Stimulated activated CD8-positive, alpha-beta memory T cell treated with anti-CD3 and anti-CD28 coated beads, Interleukin-12 subunit alpha, Interleukin-12 subunit beta, amount 100 ng/mL, for 24 hours (primary cell): ENCODE data around the gene IMMP2L.
A peak's percentile ranks its signal among the peaks of the same experiment; 100 is the strongest.
"Not testable (repeated sequence)": the region's sequence is repeated elsewhere in the genome, so short reads cannot be mapped to it uniquely, and the experiment has no call there.

Source experiments
- DNase-seq: peaks from one replicate; pipeline ENCODE4 v3.0.0-alpha.2; 2020; ENCODE audit errors: extremely low read depth

Gene IMMP2L

DNA sequence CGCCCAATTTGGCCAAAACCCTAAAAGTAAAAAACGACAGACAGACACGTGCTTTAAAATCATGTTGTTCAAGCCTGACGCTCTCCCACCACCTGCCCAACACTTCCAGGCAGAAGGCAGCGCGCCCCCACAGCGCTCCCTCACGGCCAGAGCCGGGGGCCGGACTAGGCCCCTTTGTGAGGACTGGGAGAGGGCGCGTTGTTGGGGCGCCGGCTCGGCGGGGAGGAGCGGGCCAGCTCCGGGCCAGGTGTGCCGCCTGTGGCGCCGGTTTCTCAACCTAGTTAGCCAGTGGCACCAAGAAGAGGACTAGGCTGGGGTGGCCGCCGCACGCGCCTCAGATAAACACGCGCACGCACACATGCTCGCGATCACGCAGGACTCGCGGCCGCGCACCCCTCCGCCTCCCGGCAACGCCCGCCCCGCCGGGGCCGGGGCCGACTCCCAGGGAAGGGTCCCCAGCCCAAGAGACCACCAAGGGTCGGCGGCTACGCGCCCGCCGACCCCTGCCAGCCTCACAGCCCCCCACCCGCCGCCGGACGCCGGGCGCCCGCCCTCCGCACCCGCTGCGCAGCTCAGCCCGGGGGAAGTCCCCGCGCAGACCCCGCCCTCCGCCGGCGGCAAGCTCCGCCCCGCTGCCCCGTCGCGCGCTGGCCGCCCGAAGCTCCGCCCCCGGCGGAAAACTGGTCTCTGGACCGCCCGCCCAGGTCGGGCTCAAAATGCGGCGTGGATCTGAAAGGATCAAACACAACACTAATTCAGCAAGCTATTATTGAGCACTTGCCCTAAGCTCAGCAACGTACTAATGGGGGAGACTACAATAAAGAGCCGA is at the start of gene IMMP2L:
Gene IMMP2L (minus strand): TSS at position 589 of the 829 bp plus-strand sequence.
- peak; percentile 78 for DNase-seq

DNA sequence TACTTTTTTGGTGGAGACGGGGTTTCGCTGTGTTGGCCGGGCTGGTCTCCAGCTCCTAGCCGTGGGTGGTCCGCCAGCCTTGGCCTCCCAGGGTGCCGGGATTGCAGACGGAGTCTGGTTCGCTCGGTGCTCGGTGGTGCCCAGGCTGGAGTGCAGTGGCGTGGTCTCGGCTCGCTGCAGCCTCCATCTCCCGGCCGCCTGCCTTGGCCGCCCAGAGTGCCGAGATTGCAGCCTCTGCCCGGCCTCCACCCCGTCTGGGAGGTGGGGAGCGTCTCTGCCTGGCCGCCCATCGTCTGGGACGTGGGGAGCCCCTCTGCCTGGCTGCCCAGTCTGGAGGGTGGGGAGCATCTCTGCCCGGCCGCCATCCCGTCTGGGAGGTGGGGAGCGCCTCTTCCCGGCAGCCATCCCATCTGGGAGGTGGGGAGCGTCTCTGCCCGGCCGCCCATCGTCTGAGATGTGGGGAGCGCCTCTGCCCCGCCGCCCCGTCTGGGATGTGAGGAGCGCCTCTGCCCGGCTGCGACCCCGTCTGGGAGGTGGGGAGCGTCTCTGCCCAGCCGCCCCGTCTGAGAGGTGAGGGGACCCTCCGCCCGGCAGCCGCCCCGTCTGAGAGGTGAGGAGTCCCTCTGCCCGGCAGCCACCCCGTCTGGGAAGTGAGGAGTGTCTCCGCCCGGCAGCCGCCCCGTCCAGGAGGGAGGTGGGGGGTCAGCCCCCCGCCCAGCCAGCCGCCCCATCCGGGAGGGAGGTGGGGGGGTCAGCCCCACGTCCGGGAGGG is 47.4 kb upstream of the IMMP2L start:
- DNase-seq, result not testable (repeated sequence)

DNA sequence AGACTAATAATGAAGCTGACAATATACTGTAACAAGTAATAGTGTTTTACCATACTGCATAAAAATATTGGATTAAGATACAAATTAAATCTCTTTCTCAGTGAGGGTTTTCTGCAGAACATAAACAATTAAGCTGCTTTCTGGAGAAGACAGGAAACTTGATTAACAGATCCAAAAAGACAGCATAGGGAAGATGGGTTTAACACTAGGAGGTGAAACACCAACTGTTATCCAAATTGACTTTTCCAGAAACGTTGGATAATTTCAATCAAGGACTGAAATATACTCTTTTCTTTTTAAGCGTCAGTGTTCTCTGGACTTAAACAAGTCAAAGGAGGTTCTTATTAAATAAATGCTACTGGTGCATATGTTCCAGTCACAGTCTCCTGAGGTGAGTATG is 45.3 kb upstream of the IMMP2L start:
- no peak for DNase-seq

DNA sequence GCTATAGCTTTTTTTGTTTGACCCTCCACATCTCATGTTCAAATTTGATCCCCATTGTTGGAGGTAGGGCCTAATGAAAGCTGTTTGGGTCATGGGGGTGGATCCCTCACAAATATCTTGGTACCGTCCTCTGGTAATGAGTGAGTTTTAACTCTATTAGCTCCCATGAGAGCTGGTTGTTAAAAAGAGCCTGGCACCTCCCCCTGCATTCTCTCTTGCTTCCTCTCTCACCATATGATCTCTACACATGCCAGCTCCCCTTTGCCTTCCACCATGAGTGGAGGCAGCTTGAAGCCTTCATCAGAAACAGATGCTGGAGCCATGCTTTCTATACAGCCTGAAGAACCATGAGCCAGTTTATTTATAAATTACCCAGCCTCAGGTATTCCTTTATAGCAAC is 43.0 kb upstream of the IMMP2L start:
- DNase-seq, result no peak

DNA sequence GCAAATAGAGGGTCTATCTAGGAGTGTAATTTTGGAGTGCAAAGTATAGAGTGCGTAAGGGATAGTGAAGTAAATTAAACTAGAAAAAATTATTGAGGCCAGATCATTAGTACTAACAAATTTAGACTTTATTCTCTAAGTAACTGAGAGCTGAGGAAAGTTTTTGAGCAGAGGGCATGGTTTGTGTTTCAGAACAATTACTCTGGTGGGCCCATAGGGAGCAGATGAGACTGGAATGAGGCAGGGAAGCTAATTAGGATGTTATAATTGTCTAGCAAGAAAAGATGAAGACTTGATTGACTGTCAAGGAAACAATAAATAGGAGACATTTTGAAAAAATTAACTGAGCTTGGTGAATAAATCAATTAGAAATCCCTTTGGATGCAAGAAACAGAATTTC is 37.8 kb upstream of the IMMP2L start:
- no peak for DNase-seq

DNA sequence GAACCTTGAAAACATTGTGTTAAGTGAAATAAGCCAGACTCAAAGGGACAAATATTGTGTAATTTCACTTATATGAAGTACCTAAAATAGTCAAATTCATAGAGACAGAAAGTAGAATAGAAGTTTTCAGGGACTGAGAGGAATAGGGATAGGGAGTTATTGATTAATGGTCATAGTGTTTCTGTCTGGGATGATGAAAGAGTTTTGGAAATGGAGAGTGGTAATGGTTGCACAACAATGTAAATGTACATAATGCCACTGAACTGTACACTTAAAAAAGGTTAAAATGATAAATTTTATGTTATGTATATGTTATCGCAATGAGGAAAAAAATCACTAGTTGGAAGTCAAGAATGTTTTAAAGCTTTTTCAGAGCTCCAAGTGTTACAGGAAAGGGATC is 33.5 kb upstream of the IMMP2L start:
- DNase-seq, result no peak

DNA sequence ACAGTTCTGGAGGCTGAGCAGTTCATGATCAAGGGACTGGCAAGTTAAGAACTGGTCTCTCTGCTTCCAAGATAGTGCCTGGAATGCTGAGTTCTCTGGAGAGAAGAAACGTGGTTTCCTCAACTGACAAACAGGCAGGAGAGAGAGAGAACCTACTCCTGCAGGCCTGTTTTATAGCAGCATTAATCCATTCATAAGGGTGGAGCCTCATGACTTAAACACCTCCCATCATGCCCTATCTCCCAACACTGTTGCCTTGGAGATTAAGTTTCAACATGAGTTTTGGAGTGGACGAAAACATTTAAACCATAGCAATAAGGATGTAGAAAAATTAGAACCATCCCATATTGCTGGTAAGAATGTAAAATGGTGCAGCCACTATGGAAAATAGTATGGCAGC is 32.3 kb upstream of the IMMP2L start:
- DNase-seq, result no peak

DNA sequence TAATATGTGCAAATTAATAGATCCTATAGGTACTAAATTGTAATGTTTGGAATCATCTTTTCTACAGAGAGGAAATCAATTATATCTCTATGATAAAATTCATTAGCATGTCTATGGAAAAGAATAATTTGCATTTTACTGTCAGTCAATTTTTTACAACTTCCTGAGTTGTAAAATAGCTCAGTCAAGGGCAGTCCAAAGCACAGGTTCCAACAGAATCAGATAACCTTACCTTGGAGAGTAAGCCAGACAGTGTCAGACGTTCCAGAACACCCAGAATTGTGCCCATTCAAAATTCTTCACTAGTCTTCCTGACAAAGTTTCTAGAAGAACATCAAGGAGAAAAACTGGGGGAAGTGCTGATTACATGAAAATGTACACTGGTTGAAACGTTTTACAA is 31.1 kb upstream of the IMMP2L start:
- DNase-seq, result no peak

DNA sequence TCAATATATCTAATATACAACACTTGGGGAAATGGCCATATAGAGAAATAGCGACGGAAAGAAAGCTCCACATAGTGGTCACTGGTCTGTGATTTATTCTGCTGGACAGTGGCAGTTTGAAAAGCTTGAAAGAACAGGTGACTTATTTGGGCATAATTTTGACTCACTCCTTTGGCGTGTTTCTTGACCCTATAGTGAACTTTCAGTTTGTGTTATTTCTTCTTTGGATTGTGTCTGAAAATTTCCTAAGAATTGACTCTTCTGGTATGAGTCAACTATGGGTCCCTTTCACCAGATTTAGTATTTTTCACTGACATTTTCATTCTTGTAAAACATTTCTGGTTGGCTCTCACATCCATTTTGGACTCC is 25.8 kb upstream of the IMMP2L start:
- no peak for DNase-seq

DNA sequence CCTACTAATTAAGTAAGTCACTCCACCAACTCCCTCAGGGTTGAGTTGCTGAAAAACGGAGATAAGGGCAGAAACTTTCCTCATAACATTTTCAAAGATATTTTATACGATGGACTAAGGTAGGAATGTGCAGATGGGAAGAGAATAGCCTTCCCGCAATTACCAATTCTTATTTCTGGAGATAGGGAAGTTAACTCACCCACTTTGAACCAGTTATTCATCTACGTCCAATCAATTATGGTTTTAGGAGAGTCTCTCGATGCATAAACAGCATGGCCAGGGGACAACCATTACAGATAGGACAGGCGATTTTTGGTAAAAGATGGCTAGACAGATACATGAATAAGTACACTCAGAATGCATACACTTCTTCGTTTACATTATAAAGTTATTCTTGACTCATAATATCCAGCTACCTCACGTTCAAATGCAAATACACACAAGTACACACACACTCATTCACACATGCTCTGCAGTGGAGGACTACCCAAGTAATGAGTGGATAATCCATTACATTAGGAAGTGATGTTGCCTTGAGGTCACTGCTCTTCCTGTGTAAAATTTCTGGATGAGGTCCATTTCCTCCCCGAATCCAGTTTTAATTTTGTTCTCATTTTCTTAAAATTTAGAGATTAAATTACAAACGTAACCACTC is 25.2 kb upstream of the IMMP2L start:
- no peak for DNase-seq

DNA sequence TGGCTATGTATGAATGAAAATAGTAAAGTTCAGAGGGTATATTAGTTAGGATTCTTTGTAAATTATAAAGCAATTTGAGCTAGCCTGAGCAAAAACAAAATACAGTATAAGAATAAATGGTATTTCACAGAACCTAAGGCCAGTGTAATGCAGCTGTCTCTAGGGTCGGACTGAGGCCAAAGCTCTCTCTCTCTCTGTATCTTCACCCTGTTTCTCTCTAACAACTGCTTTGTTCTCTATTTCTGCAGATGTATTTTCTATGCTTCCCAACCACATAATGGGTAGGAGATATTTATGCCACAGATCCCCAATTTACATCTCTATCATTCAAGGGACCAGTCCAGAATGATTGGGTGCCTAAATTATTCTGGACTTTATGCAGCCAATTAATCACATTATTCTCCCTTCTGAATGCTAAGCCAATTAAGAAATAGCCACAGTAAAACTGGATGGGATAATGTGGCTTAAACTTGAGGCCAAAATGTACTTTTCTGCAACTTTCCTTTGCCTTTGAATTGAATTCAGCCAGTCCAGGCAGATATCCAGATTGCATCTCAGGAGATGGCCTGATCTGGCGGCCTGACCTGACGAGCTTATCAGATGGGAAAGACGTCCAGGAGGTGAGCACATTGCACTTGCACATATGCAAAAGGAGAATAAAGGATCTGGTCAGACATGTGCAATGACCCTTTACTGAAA is 24.6 kb upstream of the IMMP2L start:
- no peak for DNase-seq

DNA sequence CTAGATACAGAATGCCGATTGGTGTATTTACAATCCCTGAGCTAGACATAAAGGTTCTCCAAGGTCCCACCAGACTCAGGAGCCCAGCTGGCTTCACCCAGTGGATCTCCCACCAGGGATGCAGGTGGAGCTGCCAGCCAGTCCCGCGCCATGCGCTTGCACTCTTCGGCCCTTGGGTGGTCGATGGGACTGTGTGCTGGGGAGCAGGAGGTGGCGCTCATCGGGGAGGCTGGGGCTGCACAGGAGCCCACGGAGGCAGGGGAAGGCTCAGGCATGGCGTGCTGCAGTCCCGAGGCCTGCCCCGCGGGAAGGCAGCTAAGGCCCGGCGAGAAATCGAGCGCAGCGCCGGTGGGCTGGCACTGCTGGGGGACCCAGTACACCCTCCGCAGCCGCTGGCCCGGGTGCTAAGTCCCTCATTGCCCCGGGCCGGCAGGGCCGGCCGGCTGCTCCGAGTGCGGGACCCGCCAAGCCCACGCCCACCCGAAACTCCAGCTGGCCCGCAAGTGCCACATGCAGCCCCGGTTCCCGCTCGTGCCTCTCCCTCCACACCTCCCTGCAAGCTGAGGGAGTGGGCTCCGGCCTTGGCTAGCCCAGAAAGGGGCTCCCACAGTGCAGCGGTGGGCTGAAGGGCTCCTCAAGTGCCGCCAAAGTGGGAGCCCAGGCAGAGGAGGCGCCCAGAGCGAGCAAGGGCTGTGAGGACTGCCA is 19.6 kb upstream of the IMMP2L start:
- not testable (repeated sequence) for DNase-seq

DNA sequence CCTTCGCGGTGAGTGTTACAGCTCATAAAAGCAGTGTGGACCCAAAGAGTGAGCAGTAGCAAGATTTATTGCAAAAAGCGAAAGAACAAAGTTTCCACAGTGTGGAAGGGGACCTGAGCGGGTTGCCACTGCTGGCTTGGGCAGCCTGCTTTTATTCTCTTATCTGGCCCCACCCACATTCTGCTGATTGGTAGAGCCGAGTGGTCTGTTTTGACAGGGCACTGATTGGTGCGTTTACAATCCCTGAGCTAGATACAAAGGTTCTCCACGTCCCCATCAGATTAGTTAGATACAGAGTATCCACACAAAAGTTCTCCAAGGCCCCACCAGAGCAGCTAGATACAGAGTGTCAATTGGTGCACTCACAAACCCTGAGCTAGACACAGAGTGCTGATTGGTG is 18.9 kb upstream of the IMMP2L start:
- DNase-seq, result not testable (repeated sequence)

DNA sequence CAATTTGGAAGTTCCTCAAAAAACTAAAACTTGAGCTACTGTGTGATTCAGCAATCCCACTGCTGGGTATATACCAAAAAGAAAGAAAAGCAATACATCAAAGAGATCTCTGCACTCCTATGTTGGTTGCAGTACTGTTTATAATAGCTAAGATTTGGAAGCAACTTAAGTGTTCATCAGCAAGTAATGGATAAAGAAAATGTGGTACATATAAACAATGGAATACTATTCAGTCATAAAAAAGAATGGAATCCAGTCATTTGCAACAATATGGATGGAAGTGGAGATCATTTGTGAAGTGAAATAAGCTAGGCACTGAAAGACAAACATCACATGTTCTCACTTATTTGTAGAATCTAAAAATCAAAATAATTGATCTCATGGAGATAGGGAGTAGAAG is 16.5 kb upstream of the IMMP2L start:
- no peak for DNase-seq

DNA sequence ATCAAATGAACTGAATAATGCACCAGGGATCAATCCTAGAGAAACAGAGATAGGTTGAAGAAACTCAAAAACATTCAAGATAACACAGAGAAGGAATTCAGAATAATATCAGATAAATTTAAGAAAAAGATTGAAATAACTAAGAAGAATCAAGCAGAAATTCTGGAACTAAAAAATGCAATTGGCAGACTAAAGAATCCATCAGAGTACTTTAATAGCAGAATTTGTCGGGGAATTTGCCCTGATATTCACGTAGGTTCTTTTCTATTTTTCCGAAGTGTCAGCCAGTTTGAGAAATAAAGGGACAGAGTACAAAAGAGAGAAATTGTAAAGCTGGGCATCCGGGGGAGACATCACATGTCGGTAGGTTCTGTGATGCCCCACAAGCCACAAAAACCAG is 9.4 kb upstream of the IMMP2L start:
- DNase-seq, result no peak

DNA sequence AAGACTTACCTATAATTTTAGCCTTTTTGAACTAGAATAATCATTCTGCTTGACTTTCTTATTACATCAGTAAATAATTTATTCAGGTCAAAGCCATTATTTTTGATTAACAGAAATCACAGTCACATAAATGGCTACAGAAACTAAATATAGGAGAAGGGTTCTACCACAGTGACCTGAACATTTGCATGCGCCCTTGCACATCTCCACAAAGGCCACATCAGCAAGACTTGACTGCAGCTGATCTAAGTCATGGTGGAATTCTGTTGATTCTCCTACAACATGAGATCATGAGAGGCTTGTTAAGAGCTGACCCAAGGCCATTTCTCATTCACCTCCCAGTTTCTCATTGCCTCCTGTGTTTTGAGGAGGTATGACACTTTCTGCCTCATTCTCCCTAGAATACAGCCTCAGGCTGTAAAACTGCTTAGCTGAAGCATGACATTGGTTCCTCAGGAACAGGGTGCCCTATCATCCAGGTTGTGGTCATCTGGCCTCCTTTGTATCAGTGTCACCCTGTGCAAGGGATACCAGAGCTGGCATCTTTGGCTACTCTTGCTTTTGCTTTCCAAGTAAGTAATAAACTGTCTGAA is 6.7 kb upstream of the IMMP2L start:
- no peak for DNase-seq

DNA sequence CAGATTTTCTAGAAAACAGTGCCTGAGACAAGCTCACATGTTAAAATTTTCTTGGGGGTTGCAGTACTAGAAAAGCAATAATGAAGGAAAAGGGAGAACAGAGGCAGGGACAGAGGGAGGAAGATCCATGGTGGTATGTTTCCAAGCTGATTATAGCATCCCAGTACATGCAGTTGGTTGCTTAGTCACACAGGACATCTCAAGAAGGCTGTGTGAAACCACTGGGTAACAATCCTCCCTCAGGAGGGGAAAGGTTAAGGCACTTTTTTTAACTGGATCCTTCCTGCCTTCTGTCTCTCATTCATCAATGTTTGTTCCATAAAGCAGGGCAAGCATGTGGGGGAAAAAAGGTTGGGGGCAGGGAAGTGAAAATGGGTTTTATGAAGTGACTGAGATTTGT is 6.1 kb upstream of the IMMP2L start:
- no peak for DNase-seq

DNA sequence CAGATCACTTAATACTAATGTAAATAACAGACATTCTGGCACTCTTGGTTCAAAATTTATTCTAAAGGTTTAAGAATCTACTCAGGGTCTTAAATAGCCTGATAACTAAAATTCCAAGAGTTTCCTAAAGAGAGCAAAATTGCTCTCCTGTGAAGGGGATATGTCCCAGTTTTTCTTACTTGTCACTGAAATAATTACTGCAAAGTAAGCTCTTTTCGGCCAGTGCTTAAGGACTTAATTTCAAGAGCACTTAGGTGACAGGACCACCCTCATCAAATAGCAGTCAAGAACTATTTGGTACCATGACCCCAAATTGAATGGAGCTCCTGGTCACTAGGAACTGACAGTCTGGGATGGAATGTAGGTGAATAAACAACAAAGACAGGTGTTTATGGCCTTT is 1.8 kb upstream of the IMMP2L start:
- no peak for DNase-seq

DNA sequence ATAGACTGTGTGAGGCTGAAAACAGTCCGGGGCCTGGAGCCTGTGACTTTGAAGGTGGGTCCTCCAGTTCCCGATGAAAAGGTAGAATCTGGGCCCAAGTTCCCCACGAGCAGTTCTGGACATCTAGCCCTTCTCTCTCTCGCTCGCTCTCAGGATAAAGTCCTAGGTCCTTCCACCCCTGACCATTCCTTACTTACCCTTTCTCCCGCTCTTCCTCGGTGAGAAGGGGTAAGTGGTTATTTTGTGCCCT is 713 bp downstream of the IMMP2L start:
- no peak for DNase-seq

DNA sequence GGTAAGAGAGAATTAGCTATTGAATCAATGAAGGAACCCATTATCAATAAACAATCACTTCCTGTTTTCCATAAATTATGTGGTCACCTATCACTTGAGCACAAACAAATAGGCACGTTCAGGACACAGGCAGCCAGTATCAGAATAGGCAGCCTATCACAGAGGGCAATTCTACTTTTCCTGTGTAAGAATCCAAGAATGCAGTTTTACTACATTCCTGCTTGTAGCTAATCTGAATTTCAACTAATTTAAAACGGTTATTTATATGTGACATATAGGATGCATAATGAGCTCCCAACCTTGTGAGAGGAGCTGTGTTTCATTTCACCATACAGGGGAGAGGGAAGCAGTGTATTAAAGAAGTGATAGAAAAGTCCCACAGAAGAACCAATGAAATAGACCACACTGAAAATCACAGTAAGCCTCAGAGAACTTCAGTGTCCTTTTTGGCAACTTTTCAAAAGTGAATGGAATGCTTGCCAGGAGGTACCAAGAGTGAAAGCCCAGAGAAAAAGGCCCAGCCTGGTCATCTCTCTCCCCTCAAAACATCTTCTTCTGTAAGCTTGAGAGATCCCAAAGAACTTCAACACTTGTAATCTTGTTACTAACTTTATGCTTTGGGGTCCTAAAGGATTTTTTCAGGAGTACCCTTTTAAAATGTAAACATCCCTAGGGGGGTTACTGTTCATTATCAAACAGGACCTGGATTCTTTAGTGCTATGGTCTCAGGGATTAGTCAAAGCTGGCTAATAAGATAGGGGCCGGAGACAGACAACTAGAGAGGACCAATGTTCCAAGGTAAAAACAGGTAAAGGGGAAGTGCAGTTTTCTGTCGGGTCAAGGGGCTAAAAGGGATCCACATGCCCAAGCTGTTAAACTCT is 1.3 kb downstream of the IMMP2L start:
- DNase-seq, result no peak
